DMS 273 (cell line): ENCODE results near the gene INHBE.
"Not testable (repeated sequence)": the region's sequence is repeated elsewhere in the genome, so short reads cannot be mapped to it uniquely, and the experiment has no call there.

Experiments used
- DNase-seq: peaks from one replicate; lab custom pipeline; 2025; ENCODE audit not compliant: unreplicated experiment; lab: John Stamatoyannopoulos, UW

INHBE gene

DNA sequence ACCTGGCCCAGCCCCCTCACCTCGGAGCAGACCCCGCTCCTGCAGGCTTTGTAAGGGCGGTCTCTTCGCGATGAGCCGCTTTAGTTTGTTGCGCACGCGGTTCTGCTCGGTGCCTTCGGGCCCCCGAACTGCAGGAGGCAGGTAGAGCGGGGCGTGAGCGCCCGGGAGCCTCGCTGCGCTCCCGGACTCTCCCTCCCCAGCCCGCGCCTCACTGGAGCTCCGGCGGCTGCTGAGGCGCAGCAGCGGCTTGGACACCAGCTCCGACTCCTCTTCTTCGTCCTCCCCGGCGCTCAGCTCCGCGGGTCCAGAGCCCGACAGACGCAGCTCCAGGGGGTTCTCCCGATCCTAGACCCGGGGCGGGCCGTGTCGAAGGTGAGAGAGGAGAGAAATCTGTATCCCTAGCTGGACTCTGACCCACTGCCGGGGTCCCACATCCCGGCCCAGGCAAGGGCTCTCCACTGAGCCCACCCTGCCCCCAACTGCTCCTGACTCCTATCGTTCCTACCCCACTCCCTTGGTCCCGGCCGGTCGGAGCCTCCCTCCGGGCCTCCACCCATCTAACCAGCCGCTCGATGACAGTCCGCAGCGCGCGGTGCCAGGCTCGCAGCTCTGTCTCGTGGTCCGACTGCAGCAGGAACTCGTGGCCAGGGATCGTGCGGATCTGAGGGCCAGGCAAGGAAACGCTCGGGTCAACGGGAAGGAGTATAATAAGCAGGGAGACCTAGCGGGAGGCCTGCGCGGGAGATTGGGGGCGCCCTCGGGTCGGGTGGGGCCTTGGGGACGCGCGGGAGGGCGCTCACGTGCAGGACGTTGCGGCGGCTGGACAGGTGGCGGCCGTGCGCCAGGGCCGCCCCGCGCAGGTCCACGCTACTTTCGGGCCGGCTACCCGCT lies 20.4 kb downstream of the INHBE start:
- peak; percentile 32 for DNase-seq

DNA sequence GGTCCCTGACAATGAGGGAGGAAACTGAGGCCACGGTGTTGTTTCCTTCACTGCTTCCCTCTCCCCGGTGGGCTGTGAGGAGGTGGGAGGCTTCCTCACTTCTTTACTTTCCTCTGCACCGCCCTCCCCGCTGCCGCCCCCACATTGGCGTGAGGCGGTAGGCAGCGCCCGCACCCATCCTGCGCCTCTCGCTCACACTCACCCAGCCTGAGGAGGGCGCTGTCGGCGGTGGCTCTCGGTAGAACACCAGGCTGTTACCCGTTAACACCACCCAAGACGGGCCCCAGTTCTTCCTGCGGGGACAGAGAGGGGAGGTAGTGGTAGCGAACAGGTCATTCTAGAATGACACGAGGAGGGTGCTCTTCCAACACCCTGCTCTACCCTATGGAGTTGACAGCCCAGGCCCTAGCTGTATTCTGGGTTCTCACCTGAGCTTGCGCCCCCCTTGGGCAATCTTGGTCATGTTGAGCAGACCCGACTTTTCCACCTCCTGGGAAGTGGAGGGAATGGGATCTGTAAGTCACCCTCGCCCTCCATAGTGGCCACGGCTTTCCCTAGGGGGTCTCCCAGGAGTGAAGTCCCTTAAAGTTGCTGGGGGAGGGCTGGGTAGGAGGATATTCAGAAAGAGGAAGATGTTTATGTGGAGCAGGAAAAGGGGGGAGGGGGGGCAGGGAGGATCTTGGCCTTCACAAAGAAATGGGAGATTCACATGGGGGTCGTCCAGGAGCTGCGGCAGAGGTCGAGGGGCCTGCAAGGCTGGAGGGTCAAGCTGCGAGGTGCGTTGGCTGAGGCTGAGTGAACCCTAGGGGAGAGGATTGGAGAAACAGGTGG lies 21.3 kb downstream of the INHBE start:
- peak; percentile 32 for DNase-seq

DNA sequence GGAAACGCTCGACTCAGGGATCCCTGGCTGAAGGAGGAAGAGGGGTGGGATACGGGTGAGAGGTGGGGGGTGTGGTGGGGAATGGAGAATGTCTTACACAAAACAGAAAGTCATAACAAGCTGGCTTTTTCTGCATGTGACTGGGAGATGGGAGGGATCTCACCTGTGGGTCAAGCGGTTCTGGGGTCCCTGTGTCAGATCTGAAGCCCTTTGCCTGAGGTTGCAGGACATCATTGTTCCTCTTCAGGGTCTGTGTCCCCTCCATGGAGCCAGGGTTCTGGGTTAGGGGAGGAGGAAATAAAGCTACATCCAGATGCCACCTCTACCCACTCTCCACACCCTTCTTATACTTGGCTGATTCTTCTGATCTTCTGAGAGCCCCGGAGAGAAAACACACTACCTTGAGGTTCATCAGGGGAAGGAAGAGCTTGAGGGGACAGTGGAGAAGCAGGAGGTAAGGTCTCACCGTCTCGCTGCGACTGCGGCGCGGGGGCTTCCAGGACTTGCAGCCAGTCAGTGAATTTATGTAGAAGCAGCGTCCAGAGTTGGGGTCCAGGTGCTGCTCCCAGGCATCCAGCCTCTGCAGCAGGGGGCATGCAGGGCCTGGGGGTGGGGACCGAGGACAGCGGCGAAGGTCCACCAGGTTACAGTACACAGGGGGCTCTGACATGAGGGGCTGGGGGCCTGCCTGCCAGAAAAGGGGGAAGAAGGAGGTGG lies 22.0 kb downstream of the INHBE start:
- DNase-seq: no peak

DNA sequence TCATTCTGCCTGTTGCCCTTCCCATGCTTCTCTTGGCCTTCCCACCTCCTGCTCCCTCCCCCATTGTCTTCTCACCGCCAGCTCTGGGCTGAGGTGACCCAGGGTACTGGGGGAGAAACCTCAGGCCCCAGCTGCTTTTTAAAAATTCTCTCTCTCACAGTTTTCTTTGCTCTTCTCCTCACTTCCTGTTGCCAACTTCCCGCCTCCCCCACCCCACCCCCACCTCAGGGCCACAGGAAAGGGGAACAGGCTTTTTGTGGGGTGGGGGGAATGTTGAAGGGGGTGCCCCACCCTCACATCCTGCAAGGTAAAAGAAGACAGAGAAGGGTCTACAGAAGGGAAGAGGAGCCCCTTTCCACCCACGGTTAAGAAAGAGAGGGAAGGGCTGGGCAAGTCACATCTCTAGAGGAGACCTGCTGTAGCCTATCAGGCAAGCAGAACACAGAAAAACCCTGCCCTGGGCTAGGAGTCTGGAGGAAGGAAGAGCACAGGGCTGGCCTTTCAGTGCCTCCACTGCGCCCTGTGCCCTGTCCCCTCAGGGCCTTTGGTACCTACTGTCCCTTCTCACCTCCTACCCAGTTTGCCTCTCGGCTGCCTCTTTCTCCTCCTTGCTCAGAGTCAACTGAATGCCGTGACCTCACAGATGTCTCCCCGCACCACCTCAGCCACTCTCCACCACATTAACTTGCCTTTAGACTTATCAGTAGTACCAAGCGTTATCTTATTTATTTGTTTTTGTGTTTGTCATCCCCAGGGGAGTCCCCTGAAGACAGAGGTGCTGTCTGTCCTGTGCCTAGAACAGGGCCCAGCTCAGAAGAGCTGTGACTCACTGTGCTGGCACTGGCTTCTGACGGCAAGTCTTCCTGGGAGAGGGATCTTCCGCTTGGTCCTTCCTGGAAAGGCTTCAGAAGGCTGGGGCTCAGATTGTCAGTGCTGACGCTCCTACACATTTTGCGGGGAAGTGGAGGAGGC lies 22.9 kb downstream of the INHBE start:
- no peak for DNase-seq

DNA sequence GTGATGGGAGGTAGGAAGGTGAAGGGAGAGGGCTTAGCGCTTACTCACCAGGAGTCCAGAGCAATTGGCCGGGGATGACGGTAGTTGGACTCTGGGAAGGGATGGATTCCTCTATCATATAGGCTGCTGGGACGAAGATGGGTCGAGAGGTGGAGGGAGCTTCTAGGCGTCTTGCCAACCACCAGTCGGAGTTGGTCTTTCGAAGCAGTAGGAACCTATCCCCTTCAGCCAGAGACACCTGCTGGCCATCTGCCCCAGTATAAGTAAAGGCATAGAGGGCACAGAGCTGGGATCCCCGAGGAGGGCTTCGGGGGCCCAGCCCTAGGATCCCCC lies 23.9 kb downstream of the INHBE start:
- peak; percentile 22 for DNase-seq

DNA sequence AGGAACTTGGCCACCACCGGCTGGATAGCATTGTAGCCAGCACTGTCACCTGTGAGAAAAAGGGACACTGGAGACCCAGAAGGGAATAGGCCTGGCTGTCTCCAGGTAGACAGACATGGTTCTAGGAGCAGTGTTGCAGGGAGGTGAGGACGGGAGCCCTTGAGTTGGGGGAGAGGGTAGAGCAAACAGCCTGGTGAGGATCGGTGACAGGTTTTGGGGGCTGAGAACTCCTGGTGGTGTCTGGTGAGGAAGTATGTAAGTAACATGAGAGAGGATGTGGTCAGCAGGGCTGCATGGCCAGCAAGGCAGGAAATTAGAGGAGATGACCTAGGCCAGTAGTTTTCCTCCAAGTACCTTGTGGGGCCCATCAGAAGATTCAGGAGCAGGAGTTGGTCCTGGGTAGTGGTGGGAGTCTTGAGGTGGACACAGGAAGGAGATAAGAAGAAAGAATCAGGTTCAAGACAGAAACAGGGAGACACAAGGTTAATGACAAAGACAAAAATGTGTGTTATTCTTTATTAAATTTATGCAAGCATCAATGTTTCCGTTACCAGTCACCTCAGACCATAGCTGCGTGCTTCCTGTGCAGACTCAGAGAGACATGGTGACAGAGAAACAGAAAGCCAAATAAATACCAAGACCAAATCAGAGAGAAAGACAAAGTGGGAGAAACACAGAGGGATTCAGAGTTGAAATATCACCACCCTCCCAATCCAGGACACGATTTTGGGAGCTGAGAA lies 24.4 kb downstream of the INHBE start, which contains the start of gene ARHGAP9:
ARHGAP9 (minus strand) TSS at position 491 of the 740 bp plus-strand sequence; CDS start at position 31, 460 bp downstream.
- no peak for DNase-seq

DNA sequence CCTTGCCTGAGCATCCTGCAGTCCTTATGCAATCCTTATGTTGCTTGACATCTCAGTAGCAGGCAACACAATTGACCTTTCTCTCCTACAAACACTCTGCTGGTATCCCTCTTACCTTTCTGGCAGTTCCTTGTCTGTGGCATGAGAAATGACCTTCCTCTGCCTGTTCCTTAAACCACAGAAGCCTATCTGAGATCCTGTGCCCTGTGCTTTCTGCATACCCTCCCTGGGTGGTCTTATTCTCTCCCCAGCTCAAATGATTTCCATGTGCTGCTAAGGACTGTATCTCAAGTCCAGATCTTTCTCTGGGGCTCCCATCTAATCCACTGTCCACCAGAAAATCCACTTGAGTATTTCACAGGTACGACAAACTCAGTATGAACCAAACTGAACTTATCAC lies 26.6 kb downstream of the INHBE start:
- DNase-seq: no peak

DNA sequence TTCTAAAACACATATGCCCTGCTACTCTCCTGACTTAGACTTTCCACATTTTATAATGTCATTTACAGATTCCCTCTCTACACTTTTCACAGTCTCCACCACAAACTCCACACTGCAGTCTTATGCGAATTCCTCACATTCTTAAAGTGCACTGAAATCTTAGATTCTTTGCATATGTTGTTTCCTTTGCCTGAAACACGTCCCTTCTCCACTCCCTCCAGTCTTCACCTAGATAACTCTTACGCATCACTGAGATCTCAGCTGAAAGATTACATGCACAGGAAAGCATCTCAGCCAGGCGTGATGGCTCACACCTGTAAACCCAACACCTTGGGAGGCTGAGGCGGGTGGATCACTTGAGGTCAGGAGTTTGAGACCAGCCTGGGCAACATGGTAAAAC lies 28.4 kb downstream of the INHBE start:
- no peak for DNase-seq

DNA sequence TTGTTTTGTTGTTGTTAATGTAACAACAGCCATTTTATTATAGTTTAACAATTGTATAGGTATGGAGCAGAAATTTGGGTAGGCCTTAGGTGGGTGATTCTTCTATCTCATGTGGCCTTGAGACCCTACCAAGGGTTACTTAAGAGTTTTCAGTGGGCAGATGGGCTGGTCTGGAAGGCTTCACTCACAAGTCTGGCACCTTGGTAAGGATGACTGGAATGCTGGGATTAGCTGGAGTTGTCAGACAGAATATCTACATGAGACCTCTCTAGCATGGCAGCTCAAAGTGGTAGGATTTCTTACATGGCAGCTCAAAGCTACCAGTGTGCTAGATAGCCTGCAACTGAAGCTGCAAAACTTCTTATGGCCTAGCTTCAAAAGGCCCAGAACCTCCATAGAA lies 30.6 kb downstream of the INHBE start:
- no peak for DNase-seq

DNA sequence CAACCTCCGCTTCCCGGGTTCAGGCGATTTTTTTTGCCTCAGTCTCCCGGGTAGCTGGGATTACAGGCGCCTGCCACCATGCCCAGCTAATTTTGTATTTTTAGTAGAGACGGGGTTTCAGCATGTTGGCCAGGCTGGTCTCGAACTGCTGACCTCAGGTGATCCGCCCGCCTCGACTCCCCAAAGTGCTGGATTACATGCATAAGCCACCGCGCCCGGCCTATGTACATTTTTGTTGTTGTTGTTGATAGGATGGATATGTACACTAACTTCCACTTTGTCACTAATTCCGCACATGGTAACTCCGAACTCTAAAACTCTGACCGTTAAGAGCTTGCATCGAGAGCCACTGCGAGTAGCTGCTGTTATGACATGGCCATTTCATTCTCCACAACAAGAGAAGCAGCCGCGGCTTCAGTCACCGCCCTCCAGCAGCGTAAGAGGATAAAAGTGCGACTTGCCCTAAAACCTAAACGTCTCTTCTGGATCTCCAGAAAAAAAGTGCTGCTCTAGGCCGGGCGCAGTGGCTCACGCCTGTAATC lies 32.0 kb downstream of the INHBE start:
- DNase-seq: no peak

DNA sequence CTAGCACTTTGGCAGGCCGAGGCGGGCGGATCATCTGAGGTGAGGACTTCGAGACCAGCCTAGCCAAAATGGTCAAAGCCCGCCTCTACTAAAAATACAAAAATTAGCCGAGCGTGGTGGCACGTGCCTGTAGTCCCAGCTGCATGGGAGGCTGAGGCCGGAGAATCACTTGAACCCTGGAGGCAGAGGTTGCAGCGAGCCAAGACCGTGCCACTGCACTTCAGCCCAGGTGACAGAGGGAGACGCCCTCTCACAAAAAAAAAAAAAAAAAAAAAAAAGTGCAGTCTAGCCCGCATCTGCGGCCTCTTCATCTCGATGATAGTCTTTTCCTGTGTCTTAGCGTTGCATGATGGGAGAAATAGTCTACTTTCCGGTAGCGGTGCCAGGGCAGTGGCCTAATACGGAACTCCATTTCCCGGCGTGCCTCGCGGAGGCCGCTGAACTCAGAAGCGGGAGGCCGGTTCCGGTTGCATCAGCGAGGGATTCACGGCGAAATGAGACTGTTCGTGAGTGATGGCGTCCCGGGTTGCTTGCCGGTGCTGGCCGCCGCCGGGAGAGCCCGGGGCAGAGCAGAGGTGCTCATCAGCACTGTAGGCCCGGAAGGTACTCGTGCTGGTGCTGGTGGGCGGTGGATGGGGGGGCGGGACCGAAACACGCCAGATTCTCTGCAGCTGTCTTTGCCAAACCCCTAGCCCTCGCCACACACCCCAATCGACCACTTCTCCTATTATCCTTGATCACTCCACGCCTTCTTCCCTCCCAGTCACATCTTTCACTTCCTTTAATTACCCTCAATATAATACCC lies 32.7 kb downstream of the INHBE start, which contains the start of gene MARS1:
MARS1 (plus strand) TSS at position 472 of the 805 bp plus-strand sequence; CDS start at position 495, 23 bp downstream.
- DNase-seq: peak; percentile 97

DNA sequence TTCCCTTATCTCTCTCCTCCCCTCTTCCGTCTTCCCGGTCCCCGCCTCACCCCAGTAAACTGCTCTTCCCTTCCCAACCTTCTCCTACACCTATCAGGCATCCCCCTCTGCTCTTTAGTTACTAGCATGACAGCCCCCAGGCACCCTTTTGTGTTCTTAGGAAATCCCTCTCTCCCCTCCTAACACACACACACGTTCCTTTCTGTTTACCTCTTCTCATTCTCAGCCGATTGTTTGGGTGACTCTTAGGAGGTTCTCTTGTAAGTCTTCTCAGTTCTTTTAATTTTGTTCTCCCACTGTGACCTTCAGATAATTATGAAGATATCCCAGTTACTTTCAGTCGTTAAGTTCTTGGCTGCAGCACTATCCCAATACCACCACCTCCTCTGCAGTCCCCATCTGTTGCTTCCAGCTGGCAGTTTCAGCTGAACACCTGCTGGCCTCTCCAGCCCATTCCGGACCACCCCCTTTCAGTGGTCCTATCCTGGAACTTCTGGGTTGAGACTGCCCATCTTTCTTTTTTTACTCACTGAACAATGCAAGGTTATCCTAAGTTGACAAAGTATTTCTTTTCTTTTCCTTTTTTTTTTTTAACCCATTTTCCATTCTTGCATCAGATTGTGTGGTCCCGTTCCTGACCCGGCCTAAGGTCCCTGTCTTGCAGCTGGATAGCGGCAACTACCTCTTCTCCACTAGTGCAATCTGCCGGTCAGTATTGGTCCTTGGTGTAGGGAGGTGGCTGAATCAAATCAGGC lies 33.5 kb downstream of the INHBE start:
- DNase-seq: peak; percentile 83

DNA sequence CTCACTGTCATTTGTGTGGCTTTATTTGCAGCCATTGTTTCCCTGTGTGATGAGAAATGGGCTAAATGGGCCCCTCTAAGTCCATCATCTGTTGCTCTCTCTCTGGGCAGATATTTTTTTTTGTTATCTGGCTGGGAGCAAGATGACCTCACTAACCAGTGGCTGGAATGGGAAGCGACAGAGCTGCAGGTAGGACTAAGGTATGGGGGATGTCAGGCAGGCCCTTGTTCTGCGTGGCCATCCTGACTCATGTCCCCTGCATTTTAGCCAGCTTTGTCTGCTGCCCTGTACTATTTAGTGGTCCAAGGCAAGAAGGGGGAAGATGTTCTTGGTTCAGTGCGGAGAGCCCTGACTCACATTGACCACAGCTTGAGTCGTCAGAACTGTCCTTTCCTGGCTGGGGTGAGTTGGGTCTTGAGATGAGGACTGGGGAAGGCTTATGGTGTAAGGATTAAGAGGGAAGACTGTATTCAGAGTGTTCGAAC lies 34.1 kb downstream of the INHBE start:
- DNase-seq: no peak

DNA sequence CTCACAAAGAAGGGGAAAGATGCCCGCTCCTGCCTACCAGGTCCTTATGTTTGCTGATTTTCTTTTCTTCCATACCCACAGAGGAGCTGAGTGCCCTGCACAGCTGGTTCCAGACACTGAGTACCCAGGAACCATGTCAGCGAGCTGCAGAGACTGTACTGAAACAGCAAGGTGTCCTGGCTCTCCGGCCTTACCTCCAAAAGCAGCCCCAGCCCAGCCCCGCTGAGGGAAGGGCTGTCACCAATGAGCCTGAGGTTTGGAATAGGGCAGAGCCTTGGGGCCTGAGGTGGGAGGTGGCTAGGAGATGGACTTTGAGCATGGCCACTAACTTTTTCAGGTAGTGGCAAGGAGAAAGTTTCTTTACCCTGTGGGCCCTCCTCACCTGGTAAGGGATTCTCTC lies 35.0 kb downstream of the INHBE start:
- DNase-seq: no peak

DNA sequence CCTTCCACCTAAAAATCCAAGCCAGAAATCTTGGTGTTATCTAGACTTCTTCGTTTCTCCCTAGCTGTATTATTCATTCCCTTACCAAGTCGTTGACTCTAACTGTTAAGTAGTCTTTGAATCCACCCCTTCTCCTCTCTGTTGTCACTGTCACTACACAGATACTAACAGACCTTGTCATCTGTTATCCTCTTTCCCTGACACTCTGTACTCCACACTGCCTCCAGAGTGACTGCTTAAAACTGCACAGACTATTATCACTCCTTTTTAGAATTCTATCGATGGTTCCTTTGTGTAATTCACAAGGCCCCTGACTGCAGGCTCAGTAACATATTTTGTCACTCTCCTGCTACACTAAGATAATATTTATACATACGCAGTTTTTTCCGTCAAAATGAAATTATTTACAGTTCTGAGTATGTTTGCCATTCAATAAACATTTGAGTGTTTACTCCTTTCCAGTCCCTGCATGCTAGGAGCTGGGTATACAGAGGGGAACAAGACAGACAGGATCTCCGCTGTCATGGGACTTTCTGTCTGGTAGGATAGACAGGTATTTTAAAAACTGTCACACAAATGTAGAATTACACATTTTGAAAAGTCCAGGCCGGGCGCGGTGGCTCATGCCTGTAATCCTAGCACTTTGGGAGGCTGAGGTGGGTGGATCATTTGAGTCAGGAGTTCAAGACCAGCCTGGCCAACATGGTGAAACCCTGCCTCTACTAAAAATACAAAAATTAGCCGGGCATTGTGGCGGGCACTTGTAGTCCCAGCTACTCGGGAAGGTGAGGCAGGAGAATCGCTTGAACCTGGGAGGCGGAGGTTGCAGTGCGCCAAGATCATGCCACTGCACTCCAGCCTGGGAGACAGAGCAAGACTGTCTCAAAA lies 36.5 kb downstream of the INHBE start:
- DNase-seq: peak; percentile 15

DNA sequence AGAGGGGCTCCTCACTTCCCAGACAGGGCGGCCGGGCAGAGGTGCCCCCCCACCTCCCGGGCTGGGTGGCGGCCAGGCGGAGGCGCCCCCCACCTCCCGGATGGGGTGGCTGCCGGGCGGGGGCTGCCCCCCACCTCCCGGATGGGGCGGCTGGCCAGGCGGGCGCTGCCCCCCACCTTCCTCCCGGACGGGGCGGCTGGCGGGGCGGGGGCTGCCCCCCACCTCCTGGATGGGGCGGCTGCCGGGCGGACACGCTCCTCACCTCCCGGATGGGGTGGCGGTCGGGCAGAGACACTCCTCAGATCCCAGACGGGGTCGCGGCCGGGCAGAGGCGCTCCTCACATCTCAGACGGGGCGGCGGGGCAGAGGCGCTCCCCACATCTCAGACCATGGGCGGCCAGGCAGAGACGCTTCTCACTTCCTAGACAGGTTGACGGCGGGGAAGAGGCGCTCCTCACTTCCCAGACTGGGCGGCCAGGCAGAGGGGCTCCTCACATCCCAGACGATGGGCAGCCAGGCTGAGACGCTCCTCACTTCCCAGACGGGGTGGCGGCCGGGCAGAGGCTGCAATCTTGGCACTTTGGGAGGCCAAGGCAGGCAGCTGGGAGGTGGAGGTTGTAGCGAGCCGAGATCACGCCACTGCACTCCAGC lies 40.1 kb downstream of the INHBE start:
- not testable (repeated sequence) for DNase-seq
